Subcutaneous abdominal adipose tissue (tissue), 5 donors: ENCODE data around the gene SPAG9.
"Not testable (repeated sequence)": the region's sequence is repeated elsewhere in the genome, so short reads cannot be mapped to it uniquely, and the experiment has no call there.

Source experiments
- H3K27ac ChIP-seq: one replicate; pipeline ENCODE4 v1.7.0; 2013; ENCODE audit warnings: low read depth, mild to moderate bottlenecking, inconsistent platforms, low read length, moderate library complexity
- H3K27me3 ChIP-seq, 5 donors: one replicate each; pipeline ENCODE4 v1.7.0; 2013; ENCODE audit warnings: low read length in 5 of 5, inconsistent platforms in 1 of 5; ENCODE audit not compliant: control insufficient read depth in 5 of 5, insufficient read depth in 4 of 5
- H3K36me3 ChIP-seq, 5 donors: one replicate each; pipeline ENCODE4 v1.7.0; 2013; ENCODE audit warnings: low read length in 5 of 5; ENCODE audit not compliant: control insufficient read depth in 5 of 5, insufficient read depth in 5 of 5
- H3K4me1 ChIP-seq, 5 donors: one replicate each; pipeline ENCODE4 v1.7.0; 2013; ENCODE audit warnings: low read length in 5 of 5, mild to moderate bottlenecking in 3 of 5, moderate library complexity in 1 of 5; ENCODE audit not compliant: control insufficient read depth in 5 of 5, insufficient read depth in 5 of 5
- H3K4me3 ChIP-seq, 5 donors: one replicate each; pipeline ENCODE4 v1.7.0; 2013; ENCODE audit warnings: low read length in 5 of 5, low read depth in 1 of 5
- H3K9ac ChIP-seq, 5 donors: one replicate each; pipeline ENCODE4 v1.7.0; 2013; ENCODE audit warnings: low read length in 5 of 5, mild to moderate bottlenecking in 4 of 5, moderate library complexity in 3 of 5
- H3K9me3 ChIP-seq, 5 donors: one replicate each; pipeline ENCODE4 v1.7.0; 2013; ENCODE audit warnings: low read length in 5 of 5; ENCODE audit not compliant: control insufficient read depth in 5 of 5
- donor health status: healthy.
- donor health status: healthy.
- donor health status: healthy.
- donor health status: healthy.
- donor health status: healthy.

SPAG9 gene

GRCh38 chr17:51118330-51119195, 2.1 kb downstream of the SPAG9 start:
- Histone ChIP-seq H3K4me3 (peak overlapping the region; percentile 82 to 100 (median 99)), H3K9ac (peak overlapping the region in 3 of 5 donors; percentile 32 to 98 (median 47)), H3K27ac (peak overlapping the region; percentile 98), H3K36me3 (no peaks in the 10 kb centered on the region), H3K9me3 (no peaks in the 10 kb centered on the region), H3K4me1 (peaks cover 20 to 35% (median 33%) of the 10 kb centered on the region in 5 donors), H3K27me3 (no peaks in the 10 kb centered on the region)

GRCh38 chr17:51115179-51115578, 5.5 kb downstream of the SPAG9 start:
- Histone ChIP-seq H3K9ac (no peak overlapping the region), H3K27me3 (no peaks in the 10 kb centered on the region), H3K4me3 (no peak overlapping the region), H3K36me3 (no peaks in the 10 kb centered on the region), H3K27ac (no peak overlapping the region), H3K4me1 (peaks cover 8 to 34% (median 34%) of the 10 kb centered on the region in 5 donors), H3K9me3 (no peaks in the 10 kb centered on the region)

- H3K9ac ChIP-seq, H3K27me3 ChIP-seq, H3K27ac ChIP-seq, H3K36me3 ChIP-seq, H3K4me3 ChIP-seq, H3K9me3 ChIP-seq: not testable (repeated sequence)
- peaks cover 0 to 15% (median 13%) of the 10 kb centered on the region in 5 donors for H3K4me1 ChIP-seq
Observed at GRCh38 chr17:51112303-51113222, 8.1 kb downstream of the SPAG9 start.

GRCh38 chr17:51107778-51108177, 12.9 kb downstream of the SPAG9 start:
- no peak overlapping the region for H3K9ac ChIP-seq
- H3K27ac ChIP-seq, result no peak overlapping the region
- no peaks in the 10 kb centered on the region for H3K27me3 ChIP-seq
- peaks cover 0 to 2% (median 0%) of the 10 kb centered on the region in 5 donors for H3K36me3 ChIP-seq
- H3K4me1 ChIP-seq, result peaks cover 5 to 23% (median 15%) of the 10 kb centered on the region in 5 donors
- H3K4me3 ChIP-seq, result no peak overlapping the region
- no peaks in the 10 kb centered on the region for H3K9me3 ChIP-seq

- H3K9me3 ChIP-seq, result no peaks in the 10 kb centered on the region
- H3K36me3 ChIP-seq, result peaks cover 0 to 2% (median 0%) of the 10 kb centered on the region in 5 donors
- H3K27ac ChIP-seq, result no peak overlapping the region
- peaks cover 4 to 18% (median 6%) of the 10 kb centered on the region in 5 donors for H3K4me1 ChIP-seq
- no peak overlapping the region for H3K4me3 ChIP-seq
- H3K27me3 ChIP-seq, result no peaks in the 10 kb centered on the region
- H3K9ac ChIP-seq, result no peak overlapping the region
Observed at GRCh38 chr17:51103451-51103850, 17.2 kb downstream of the SPAG9 start.

GRCh38 chr17:51103050-51103449, 17.6 kb downstream of the SPAG9 start:
- no peaks in the 10 kb centered on the region for H3K9me3 ChIP-seq
- no peaks in the 10 kb centered on the region for H3K27me3 ChIP-seq
- H3K27ac ChIP-seq, result no peak overlapping the region
- H3K4me1 ChIP-seq, result peaks cover 4 to 18% (median 6%) of the 10 kb centered on the region in 5 donors
- H3K9ac ChIP-seq, result no peak overlapping the region
- no peak overlapping the region for H3K4me3 ChIP-seq
- peaks cover 0 to 2% (median 0%) of the 10 kb centered on the region in 5 donors for H3K36me3 ChIP-seq

- H3K4me3 ChIP-seq, result no peak overlapping the region
- no peaks in the 10 kb centered on the region for H3K9me3 ChIP-seq
- H3K9ac ChIP-seq, result no peak overlapping the region
- peaks cover 0 to 5% (median 0%) of the 10 kb centered on the region in 5 donors for H3K36me3 ChIP-seq
- H3K4me1 ChIP-seq, result peaks cover 0 to 9% (median 7%) of the 10 kb centered on the region in 5 donors
- H3K27ac ChIP-seq, result no peak overlapping the region
- H3K27me3 ChIP-seq, result no peaks in the 10 kb centered on the region
Observed at GRCh38 chr17:51097708-51098446, 22.8 kb downstream of the SPAG9 start.

- H3K27ac ChIP-seq, result no peak overlapping the region
- no peaks in the 10 kb centered on the region for H3K9me3 ChIP-seq
- no peaks in the 10 kb centered on the region for H3K27me3 ChIP-seq
- peak overlapping the region in 1 of 5 donors; percentile 35 for H3K9ac ChIP-seq
- H3K36me3 ChIP-seq, result no peaks in the 10 kb centered on the region
- no peak overlapping the region for H3K4me3 ChIP-seq
- H3K4me1 ChIP-seq, result peaks cover 0 to 15% (median 6%) of the 10 kb centered on the region in 5 donors
Observed at GRCh38 chr17:51091635-51092034, 29.0 kb downstream of the SPAG9 start.

- not testable (repeated sequence) for H3K27ac ChIP-seq, H3K9me3 ChIP-seq, H3K4me3 ChIP-seq, H3K27me3 ChIP-seq, H3K9ac ChIP-seq, H3K36me3 ChIP-seq
- peaks cover 0 to 12% (median 6%) of the 10 kb centered on the region in 5 donors for H3K4me1 ChIP-seq
Observed at GRCh38 chr17:51088868-51089267, 31.8 kb downstream of the SPAG9 start.
